Psoas muscle (tissue), 8 donors: Measurements from ENCODE around the gene TNIP1. TPM values are rescaled to one million over a fixed set of nuclear protein-coding genes. Genes with fewer than 3 reads are reported as not detected.

Experiments used
- ATAC-seq, 4 donors: fragments of 200-7000 bp; cut with Tn5 transposase; one replicate each; pipeline ENCODE4 v1.9.1; 2020; ENCODE audit warnings: moderate library complexity in 3 of 4, mild to moderate bottlenecking in 2 of 4
- DNase-seq, 2 donors: peaks; one replicate each; pipeline ENCODE4 v3.0.0-alpha.2; 2020
- H3K27ac ChIP-seq: fragments of 200-600 bp; one replicate; pipeline ENCODE4 v1.8.0; 2022
- H3K27me3 ChIP-seq, 3 donors: fragments of 200-600 bp in 1 of 3; one replicate each; pipeline versions ENCODE4 v1.6.1 to v1.8.0; 2013 to 2022; ENCODE audit warnings: low read length in 2 of 3, mild to moderate bottlenecking in 2 of 3, moderate library complexity in 1 of 3; ENCODE audit not compliant: insufficient read depth in 3 of 3
- H3K36me3 ChIP-seq, 2 donors: fragments of 200-600 bp in 1 of 2; one replicate each; pipeline versions ENCODE4 v1.6.1 to v1.8.0; 2013 to 2022; ENCODE audit warnings: low read depth in 1 of 2, mild to moderate bottlenecking in 1 of 2, moderate library complexity in 1 of 2; ENCODE audit not compliant: insufficient read depth in 1 of 2
- H3K4me1 ChIP-seq: fragments of 200-600 bp; one replicate; pipeline ENCODE4 v1.8.0; 2022
- H3K4me3 ChIP-seq: fragments of 200-600 bp; one replicate; pipeline ENCODE4 v1.8.0; 2022; ENCODE audit warnings: mild to moderate bottlenecking
- H3K9me3 ChIP-seq: fragments of 200-600 bp; one replicate; pipeline ENCODE4 v1.8.0; 2022
- CTCF ChIP-seq: fragments of 200-600 bp; IDR thresholded peaks from one replicate; pipeline ENCODE4 v1.8.0; 2022; ENCODE audit warnings: antibody characterized with exemption
- WGBS, 3 donors: extraction: QIAGEN DNeasy Blood & Tissue Kit; methylation state at CpG; one replicate each; pipeline versions ENCODE4 v1.1.6 to v1.1.7; 2013; 5-methylcytosine and 5-hydroxymethylcytosine counted together
- intact Hi-C, 2 donors: fragments of 100-400 bp; cut with DNase I; formaldehyde crosslinking; loops; one replicate each; pipeline versions ENCODE4 v1.11.0 to v1.14.2; 2022
- polyA plus RNA-seq, 3 donors: library from polyadenylated mRNA; stranded (reverse); fragments of 200-250 nt; gene quantifications; one replicate each; pipeline ENCODE4 v1.2.3, GENCODE V29; 2013
- total RNA-seq, 4 donors: library from RNA; stranded (reverse); fragmentation: NEBNext Ultra II Directional in 2 of 4; extraction: Animal tissue kit (Norgen Biotek cat#: 25700) in 2 of 4; gene quantifications; one replicate each; pipeline versions ENCODE4 v1.2.1 to v1.2.4, GENCODE V29; 2021 to 2023
- donor health status: healthy with polysubstance abuse.
- donor health status: DM: no; HTN: no; CAD: no; lungs with moderate emphysema.
- donor health status: Bipolar disorder and iron deficiency.
- donor health status: healthy.
- donor health status: DM: yes; HTN: yes; CAD: no.
- donor health status: DM: no; HTN: no; CAD: no.
- donor health status: DM: no; HTN: no; CAD: no.
- donor health status: DM: yes; HTN: yes; CAD: no.

TNIP1 gene
- total and polyA plus RNA-seq, 7 donors, result 55.5 to 218 (median 141) TPM

- no peak for DNase-seq
- WGBS, 3 donors, result 89 to 92% (median 92%) methylated on average over 7 of the region's 7 CpGs
- H3K27me3 ChIP-seq, result no peaks in the 10 kb centered on the region
- peaks cover 79% of the 10 kb centered on the region for H3K4me1 ChIP-seq
- intact Hi-C loops, result loop anchor here in 1 of 2 donors (10.0 kb wide), 1 partner anchor 650 kb away; no protein-coding TSS in a partner anchor
- TF ChIP-seq CTCF, result no peak
- no peak for ATAC-seq
- H3K36me3 ChIP-seq, result peaks cover 7 to 57% of the 10 kb centered on the region in 2 donors
- peak overlapping the region; percentile 96 for H3K27ac ChIP-seq
- H3K9me3 ChIP-seq, result no peaks in the 10 kb centered on the region
- peak overlapping the region; percentile 98 for H3K4me3 ChIP-seq
Measured at GRCh38 chr5:151025250-151025606, 55.6 kb downstream of the TNIP1 start.

- ATAC-seq (no peak), DNase-seq (no peak)
- Histone ChIP-seq H3K27me3 (no peaks in the 10 kb centered on the region), H3K4me3 (peak overlapping the region; percentile 98), H3K27ac (peak overlapping the region; percentile 96), H3K4me1 (peaks cover 78% of the 10 kb centered on the region), H3K36me3 (peaks cover 7 to 52% of the 10 kb centered on the region in 2 donors), H3K9me3 (no peaks in the 10 kb centered on the region)
- 73 to 84% (median 80%) methylated on average over 7 of the region's 7 CpGs for WGBS, 3 donors
- intact Hi-C loops, result loop anchor here in 1 of 2 donors (10.0 kb wide), 1 partner anchor 650 kb away; no protein-coding TSS in a partner anchor
- no peak for TF ChIP-seq CTCF
Measured at GRCh38 chr5:151024440-151025249, 56.2 kb downstream of the TNIP1 start.

- 16 to 44% (median 18%) methylated on average over 8 of the region's 8 CpGs for WGBS, 3 donors
- H3K4me1 ChIP-seq, result peaks cover 74% of the 10 kb centered on the region
- ATAC-seq (peak; percentile 32 to 64 (median 56)), DNase-seq (peak; percentile 64 to 84)
- peaks cover 7 to 42% of the 10 kb centered on the region in 2 donors for H3K36me3 ChIP-seq
- TF ChIP-seq CTCF, result no peak
- H3K9me3 ChIP-seq, result no peaks in the 10 kb centered on the region
- intact Hi-C loops, result loop anchor here in 1 of 2 donors (10.0 kb wide), 1 partner anchor 651 kb away; no protein-coding TSS in a partner anchor
- peak overlapping the region; percentile 98 for H3K4me3 ChIP-seq
- H3K27me3 ChIP-seq, result no peaks in the 10 kb centered on the region
- H3K27ac ChIP-seq, result peak overlapping the region; percentile 96
Measured at GRCh38 chr5:151023651-151024050, 57.2 kb downstream of the TNIP1 start.

GRCh38 chr5:151023047-151023615, 57.7 kb downstream of the TNIP1 start:
- no peaks in the 10 kb centered on the region for H3K9me3 ChIP-seq
- WGBS, 3 donors, result 30 to 42% (median 40%) methylated on average over 4 to 5 of the region's 5 CpGs
- ATAC-seq, result peak; percentile 65 to 75 (median 68)
- H3K27me3 ChIP-seq, result no peaks in the 10 kb centered on the region
- DNase-seq, result peak; percentile 74 to 92
- H3K36me3 ChIP-seq, result peaks cover 7 to 37% of the 10 kb centered on the region in 2 donors
- H3K4me3 ChIP-seq, result peak overlapping the region; percentile 98
- TF ChIP-seq CTCF, result no peak
- H3K27ac ChIP-seq, result peak overlapping the region; percentile 96
- peaks cover 74% of the 10 kb centered on the region for H3K4me1 ChIP-seq
- intact Hi-C loops, result loop anchor here in 1 of 2 donors (10.0 kb wide), 1 partner anchor 652 kb away; no protein-coding TSS in a partner anchor
